H9 (cell line): ENCODE measurements around the gene DMBT1. TPM values are rescaled to one million over a fixed set of nuclear protein-coding genes. Genes with fewer than 3 reads are reported as not detected.

Source experiments
- DNase-seq: peaks from one replicate; pipeline ENCODE4 v3.0.0-alpha.2; 2017
- H2AFZ ChIP-seq: one replicate; pipeline ENCODE4 v1.6.1; 2013; ENCODE audit warnings: mild to moderate bottlenecking, low read length, control low read depth, moderate library complexity
- H2AK5ac ChIP-seq: 2 replicates; pipeline ENCODE4 v1.6.1; 2013; ENCODE audit warnings: low read length, control low read depth, mixed read lengths; ENCODE audit not compliant: insufficient read length
- H2BK120ac ChIP-seq: one replicate; pipeline ENCODE4 v1.6.1; 2013; ENCODE audit warnings: low read depth, mild to moderate bottlenecking, low read length, control low read depth, inconsistent platforms; ENCODE audit not compliant: poor library complexity, severe bottlenecking
- H2BK12ac ChIP-seq: 2 replicates; pipeline ENCODE4 v1.6.1; 2013; ENCODE audit warnings: low read length, control low read depth, mixed read lengths, low read depth; ENCODE audit not compliant: insufficient read length
- H2BK15ac ChIP-seq: 2 replicates; pipeline ENCODE4 v1.6.1; 2013; ENCODE audit warnings: low read depth, low read length, control low read depth
- H2BK20ac ChIP-seq: one replicate; pipeline ENCODE4 v1.6.1; 2013; ENCODE audit warnings: low read depth, mild to moderate bottlenecking, low read length, control low read depth, inconsistent platforms; ENCODE audit not compliant: poor library complexity, severe bottlenecking
- H2BK5ac ChIP-seq: 2 replicates; pipeline ENCODE4 v1.6.1; 2013; ENCODE audit warnings: low read length, control low read depth, mixed read lengths; ENCODE audit not compliant: insufficient read length
- H3K14ac ChIP-seq: 2 replicates; pipeline ENCODE4 v1.6.1; 2013; ENCODE audit warnings: low read length, control low read depth; ENCODE audit not compliant: insufficient read depth
- H3K18ac ChIP-seq: 2 replicates; pipeline ENCODE4 v1.6.1; 2013; ENCODE audit warnings: low read depth, mild to moderate bottlenecking, mixed read lengths, low read length, control low read depth; ENCODE audit not compliant: insufficient read length
- H3K23ac ChIP-seq: 2 replicates; pipeline ENCODE4 v1.6.1; 2013; ENCODE audit warnings: low read length, control low read depth, mixed read lengths, low read depth; ENCODE audit not compliant: insufficient read length
- H3K23me2 ChIP-seq: 2 replicates; pipeline ENCODE4 v1.6.1; 2013; ENCODE audit warnings: low read depth, mild to moderate bottlenecking, mixed read lengths, low read length, control low read depth; ENCODE audit not compliant: insufficient read length, poor library complexity, severe bottlenecking
- H3K27ac ChIP-seq: 2 replicates; pipeline ENCODE4 v1.5.1; 2013; ENCODE audit warnings: low read length, control low read depth, mixed read lengths, low read depth; ENCODE audit not compliant: insufficient read length
- H3K27me3 ChIP-seq: 2 replicates; pipeline ENCODE4 v1.6.1; 2013; ENCODE audit warnings: low read length, control low read depth, inconsistent platforms; ENCODE audit not compliant: insufficient read depth
- H3K4ac ChIP-seq: 2 replicates; pipeline ENCODE4 v1.6.1; 2013; ENCODE audit warnings: low read depth, mild to moderate bottlenecking, control low read depth, inconsistent platforms, low read length, moderate library complexity
- H3K4me1 ChIP-seq: 2 replicates; pipeline ENCODE4 v1.6.1; 2013; ENCODE audit warnings: low read length, control low read depth, inconsistent platforms; ENCODE audit not compliant: insufficient read depth
- H3K4me2 ChIP-seq: 2 replicates; pipeline ENCODE4 v1.6.1; 2013; ENCODE audit warnings: low read length, control low read depth, mixed read lengths; ENCODE audit not compliant: insufficient read length, insufficient read depth
- H3K56ac ChIP-seq: 2 replicates; pipeline ENCODE4 v1.6.1; 2013; ENCODE audit warnings: low read depth, mild to moderate bottlenecking, mixed read lengths, low read length, control low read depth; ENCODE audit not compliant: insufficient read length
- H3K79me1 ChIP-seq: 2 replicates; pipeline ENCODE4 v1.6.1; 2013; ENCODE audit warnings: low read depth, mild to moderate bottlenecking, moderate library complexity, low read length, control low read depth, inconsistent platforms; ENCODE audit not compliant: insufficient read depth, poor library complexity, severe bottlenecking
- H3K79me2 ChIP-seq: 2 replicates; pipeline ENCODE4 v1.6.1; 2013; ENCODE audit warnings: low read length, control low read depth, inconsistent platforms; ENCODE audit not compliant: insufficient read depth
- H3K9ac ChIP-seq: 2 replicates; pipeline ENCODE4 v1.6.1; 2013; ENCODE audit warnings: low read length, control low read depth, mixed read lengths; ENCODE audit not compliant: insufficient read length; ENCODE audit errors: extremely low read depth
- H3K9me3 ChIP-seq: one replicate; pipeline ENCODE4 v1.6.1; 2013; ENCODE audit warnings: low read depth, low read length, inconsistent platforms; ENCODE audit not compliant: control insufficient read depth
- H3T11ph ChIP-seq: one replicate; pipeline ENCODE4 v1.6.1; 2013; ENCODE audit warnings: mild to moderate bottlenecking, low read length, control low read depth, inconsistent platforms
- H4K20me1 ChIP-seq: one replicate; pipeline ENCODE4 v1.6.1; 2013; ENCODE audit not compliant: control insufficient read depth, insufficient read length, insufficient read depth
- H4K5ac ChIP-seq: 2 replicates; pipeline ENCODE4 v1.6.1; 2013; ENCODE audit warnings: low read depth, mild to moderate bottlenecking, mixed read lengths, low read length, control low read depth; ENCODE audit not compliant: insufficient read length
- H4K8ac ChIP-seq: replicated peaks from 2 replicates; pipeline ENCODE4 v1.6.1; 2013; ENCODE audit warnings: low read length, control low read depth, mixed read lengths, low read depth; ENCODE audit not compliant: insufficient read length
- H4K91ac ChIP-seq: 2 replicates; pipeline ENCODE4 v1.6.1; 2013; ENCODE audit warnings: low read depth, mild to moderate bottlenecking, moderate library complexity, mixed read lengths, low read length, control low read depth; ENCODE audit not compliant: insufficient read length
- H3K27ac Mint-ChIP-seq, 3 experiments: 2 replicates in 2 of 3; 3 replicates in 1 of 3; pipeline ENCODE4 v1.8.0; 2020 to 2021; ENCODE audit warnings: mixed read lengths in 3 of 3, mild to moderate bottlenecking in 1 of 3, moderate library complexity in 1 of 3
- H3K27me3 Mint-ChIP-seq: 2 replicates; pipeline ENCODE4 v1.8.0; 2021; ENCODE audit warnings: low read depth, mild to moderate bottlenecking, moderate library complexity, mixed read lengths
- H3K36me3 Mint-ChIP-seq, 3 experiments: 2 replicates in 2 of 3; 3 replicates in 1 of 3; pipeline ENCODE4 v1.8.0; 2020 to 2021; ENCODE audit warnings: low read depth in 3 of 3, mixed read lengths in 3 of 3; ENCODE audit not compliant: insufficient read depth in 1 of 3
- H3K4me1 Mint-ChIP-seq, 2 experiments: 2 replicates each; pipeline ENCODE4 v1.8.0; 2020; ENCODE audit warnings: mixed read lengths in 2 of 2
- H3K4me3 Mint-ChIP-seq, 2 experiments: 2 replicates in 1 of 2; 3 replicates in 1 of 2; pipeline ENCODE4 v1.8.0; 2020 to 2021; ENCODE audit warnings: mild to moderate bottlenecking in 2 of 2, mixed read lengths in 2 of 2, moderate library complexity in 1 of 2
- H3K9me3 Mint-ChIP-seq, 2 experiments: 2 replicates in 1 of 2; 3 replicates in 1 of 2; pipeline ENCODE4 v1.8.0; 2020; ENCODE audit warnings: mild to moderate bottlenecking in 2 of 2, mixed read lengths in 2 of 2, moderate library complexity in 1 of 2
- CTCF ChIP-seq: fragments of 200-600 bp; sonication (generic); conservative IDR thresholded peaks from 3 replicates; pipeline ENCODE4 v1.8.0; 2021; ENCODE audit warnings: antibody characterized with exemption, mild to moderate bottlenecking
- WGBS: extraction: QIAGEN DNeasy Blood & Tissue Kit; methylation state at CpG from one replicate; pipeline ENCODE4 v1.1.7; 2013; ENCODE audit warnings: missing lambda C conversion rate, low lambda C conversion rate, mixed read lengths; ENCODE audit not compliant: insufficient read length; ENCODE audit errors: extremely low coverage; 5-methylcytosine and 5-hydroxymethylcytosine counted together
- total RNA-seq: library from RNA; stranded (reverse); gene quantifications from 2 replicates; pipeline ENCODE4 v1.2.1, GENCODE V29; 2021

Gene DMBT1
- total RNA-seq, 1 experiment from 2014 or later = 0.04 TPM

- no peak overlapping the region for H2BK12ac ChIP-seq
- H2AK5ac ChIP-seq = no peak overlapping the region
- H3K56ac ChIP-seq = no peak overlapping the region
- H3K9me3 ChIP-seq = no peaks in the 10 kb centered on the region
- H3K9me3 Mint-ChIP-seq = no peaks in the 10 kb centered on the region
- no peak overlapping the region for H3K9ac ChIP-seq
- no peaks in the 10 kb centered on the region for H3K36me3 Mint-ChIP-seq
- H3K27me3 ChIP-seq = no peaks in the 10 kb centered on the region
- H3K23me2 ChIP-seq = no peaks in the 10 kb centered on the region
- no peak for DNase-seq
- H4K91ac ChIP-seq = no peak overlapping the region
- WGBS = no CpG with 5 or more reads among the region's 11 CpGs
- no peak for TF ChIP-seq CTCF
- no peaks in the 10 kb centered on the region for H3K79me2 ChIP-seq
- 0 out of 4 replicates have a peak, but pooled peaks cover under 1% of the 10 kb centered on the region in 2 experiments for H3K4me1 Mint-ChIP-seq
- no peak overlapping the region for H3K4ac ChIP-seq
- no peak overlapping the region for H2BK5ac ChIP-seq
- no peak overlapping the region for H3K23ac ChIP-seq
- no peak overlapping the region for H2BK15ac ChIP-seq
- H3K79me1 ChIP-seq = no peaks in the 10 kb centered on the region
- no peak overlapping the region for H3K18ac ChIP-seq
- H3K27ac Mint-ChIP-seq = no peak overlapping the region
- no peak overlapping the region for H4K8ac ChIP-seq
- H4K20me1 ChIP-seq = no peaks in the 10 kb centered on the region
- H3K27ac ChIP-seq = no peak overlapping the region
- no peaks in the 10 kb centered on the region for H3K4me1 ChIP-seq
- no peak overlapping the region for H3T11ph ChIP-seq
- H2BK20ac ChIP-seq = no peak overlapping the region
- H3K4me2 ChIP-seq = no peak overlapping the region
- H2BK120ac ChIP-seq = no peak overlapping the region
- H3K4me3 Mint-ChIP-seq = no peak overlapping the region
- peaks cover 7% of the 10 kb centered on the region for H3K27me3 Mint-ChIP-seq
- no peak overlapping the region for H2AFZ ChIP-seq
- H3K14ac ChIP-seq = no peak overlapping the region
- no peak overlapping the region for H4K5ac ChIP-seq
Measured at GRCh38 chr10:122530177-122530576, 30.4 kb upstream of the DMBT1 start.
